NCI-H187 treated with DMSO at 0.1 percent for 48 hours (cell line): ENCODE measurements around the gene ZCCHC14.
"Not testable (repeated sequence)": the region's sequence is repeated elsewhere in the genome, so short reads cannot be mapped to it uniquely, and the experiment has no call there.

Experiments used
- DNase-seq: peaks from one replicate; lab custom pipeline; 2025; lab: John Stamatoyannopoulos, UW

The ZCCHC14 gene

GRCh38 chr16:87497023-87497766, 4.4 kb upstream of the ZCCHC14 start:
- not testable (repeated sequence) for DNase-seq

- no peak for DNase-seq
Measured at GRCh38 chr16:87496447-87496801, 3.6 kb upstream of the ZCCHC14 start.

- no peak for DNase-seq
Measured at GRCh38 chr16:87495578-87496446, 3.0 kb upstream of the ZCCHC14 start.

- DNase-seq: no peak
Measured at GRCh38 chr16:87493608-87494280, 920 bp upstream of the ZCCHC14 start.

DNA sequence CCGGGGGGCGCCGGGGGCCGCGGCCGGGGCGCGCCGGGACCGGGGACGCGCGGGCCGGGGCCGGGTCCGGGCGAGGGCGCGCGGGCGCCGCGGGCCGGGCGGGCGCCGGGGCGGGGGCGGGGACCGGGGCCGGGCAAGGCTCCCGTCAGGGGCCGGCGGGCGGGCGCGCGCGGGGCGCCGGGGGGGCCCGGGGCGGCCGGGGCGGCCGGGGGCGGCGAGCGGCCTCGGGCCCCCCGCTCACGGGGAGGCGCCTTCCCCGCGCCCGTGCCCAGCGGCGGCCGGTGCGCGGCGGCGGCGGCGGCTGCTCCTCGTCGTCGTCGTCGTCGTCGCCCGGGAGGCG, 563 bp downstream of the ZCCHC14 start:
- DNase-seq: no peak

DNA sequence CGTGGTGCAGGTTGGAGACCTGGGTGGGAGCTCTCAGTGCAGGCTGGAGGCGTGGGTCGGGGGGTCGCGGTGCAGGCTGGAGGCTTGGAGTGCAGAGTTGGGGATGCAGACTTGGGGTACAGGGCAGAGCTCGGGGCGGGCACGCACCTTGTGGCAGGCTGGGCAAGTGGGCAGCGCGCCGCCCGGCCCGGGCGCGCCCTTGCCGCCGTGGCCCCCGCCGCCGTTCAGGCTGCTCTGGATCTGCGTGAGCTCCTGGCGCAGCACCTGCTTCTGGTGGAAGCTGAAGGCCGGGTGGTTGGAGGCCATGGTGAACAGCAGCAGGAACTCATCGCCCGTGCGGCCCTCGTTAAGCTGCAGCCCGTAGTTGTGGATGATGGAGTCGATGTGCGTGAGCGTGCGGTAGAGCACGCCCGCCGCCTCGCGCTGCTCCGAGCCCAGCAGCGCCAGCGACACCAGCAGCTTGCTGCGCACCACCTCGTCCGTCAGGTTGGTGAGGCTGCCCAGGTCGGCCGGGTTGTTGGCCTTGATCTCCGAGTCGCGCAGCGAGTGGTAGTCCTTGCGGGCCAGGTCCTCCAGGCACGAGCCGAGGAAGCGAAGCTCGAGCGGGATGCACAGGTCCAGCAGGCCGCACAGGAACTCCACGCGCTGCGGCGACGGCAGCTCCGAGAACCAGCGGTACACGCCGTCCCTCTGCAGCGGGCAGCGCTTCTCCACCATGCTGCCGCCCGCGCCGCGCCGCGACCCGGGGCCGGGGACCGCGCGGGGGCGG, 1.1 kb downstream of the ZCCHC14 start:
- DNase-seq: no peak

DNA sequence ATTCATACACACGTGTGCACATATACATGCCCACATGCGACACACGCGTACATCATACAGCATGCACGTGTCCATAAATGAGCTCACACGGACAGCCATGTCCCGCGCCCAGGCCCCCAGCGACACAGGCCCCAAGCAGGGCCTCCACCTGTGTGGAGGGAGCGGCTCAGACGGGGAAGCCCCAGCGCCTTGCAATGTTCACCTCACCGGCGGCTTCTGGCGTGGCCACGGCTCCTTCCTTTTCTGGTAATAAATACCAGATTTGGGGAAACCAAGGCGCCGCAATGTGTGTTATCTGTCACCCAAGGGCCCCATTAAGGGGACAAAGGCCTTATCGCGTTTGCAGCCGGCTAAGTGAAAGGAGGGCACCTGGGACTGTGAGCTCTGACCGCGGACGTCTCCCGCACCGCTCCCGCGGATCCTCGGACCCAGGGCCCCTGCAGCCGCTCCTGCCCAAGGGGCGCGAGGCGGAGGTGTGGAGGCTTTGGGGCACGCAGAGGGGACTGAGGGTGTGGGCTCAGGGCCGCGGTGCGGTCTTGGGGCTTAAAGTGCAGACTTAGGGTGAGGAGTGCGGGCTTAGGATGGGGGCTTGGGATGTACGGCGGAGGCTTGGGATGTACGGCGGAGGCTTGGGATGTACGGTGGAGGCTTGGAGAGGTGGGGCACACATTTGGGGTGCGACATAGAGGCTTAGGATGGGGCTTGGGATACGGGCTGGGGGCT, 1.9 kb downstream of the ZCCHC14 start:
- not testable (repeated sequence) for DNase-seq

GRCh38 chr16:87490096-87490798, 2.6 kb downstream of the ZCCHC14 start:
- no peak for DNase-seq

DNA sequence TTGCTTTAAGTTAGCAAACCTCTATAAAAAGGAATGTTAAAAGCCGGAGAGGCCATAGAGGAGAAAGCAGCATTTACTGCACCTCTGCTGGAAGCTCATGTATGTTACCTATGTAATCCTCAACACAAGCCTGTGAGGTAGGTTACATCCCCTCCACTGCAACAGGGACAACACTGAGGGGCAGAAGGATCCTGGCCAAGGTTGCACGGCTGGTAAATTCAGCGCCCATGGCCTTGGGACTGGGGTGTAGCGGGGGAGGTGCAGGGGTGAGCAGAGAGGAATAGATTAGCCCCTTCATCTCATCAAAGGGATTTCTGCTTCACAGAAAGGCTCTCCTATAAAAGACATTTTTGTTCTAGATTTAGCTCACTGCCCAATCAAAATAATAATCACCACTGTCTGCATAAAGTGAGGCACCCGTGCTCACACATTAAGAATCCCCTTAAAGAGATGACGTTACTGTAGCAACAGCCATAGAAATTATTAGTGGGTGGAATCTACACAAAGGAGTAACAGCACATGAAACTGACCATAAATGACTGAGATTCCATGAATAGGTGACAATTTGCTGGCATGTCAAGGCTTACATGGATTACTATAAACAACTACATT, 3.3 kb downstream of the ZCCHC14 start:
- DNase-seq: no peak

DNA sequence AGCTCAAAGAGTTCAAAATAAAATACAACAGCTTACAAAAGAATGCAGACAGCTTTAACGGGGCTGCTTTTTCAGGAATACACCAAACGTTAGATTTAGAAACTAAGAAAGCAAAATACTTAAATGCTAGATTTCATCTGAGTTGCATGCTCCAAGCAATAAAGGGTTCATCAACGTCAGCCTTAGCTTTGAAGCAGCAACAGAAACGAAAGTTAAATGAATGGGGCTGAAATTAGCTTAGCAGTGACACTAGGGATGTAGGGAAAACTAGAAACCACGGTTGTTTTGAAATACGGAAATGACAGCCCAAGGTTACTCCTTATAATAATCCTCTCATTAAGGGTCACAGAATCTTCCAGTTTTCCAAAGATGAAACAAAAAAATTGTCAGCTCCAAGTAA, 3.9 kb downstream of the ZCCHC14 start:
- not testable (repeated sequence) for DNase-seq

DNA sequence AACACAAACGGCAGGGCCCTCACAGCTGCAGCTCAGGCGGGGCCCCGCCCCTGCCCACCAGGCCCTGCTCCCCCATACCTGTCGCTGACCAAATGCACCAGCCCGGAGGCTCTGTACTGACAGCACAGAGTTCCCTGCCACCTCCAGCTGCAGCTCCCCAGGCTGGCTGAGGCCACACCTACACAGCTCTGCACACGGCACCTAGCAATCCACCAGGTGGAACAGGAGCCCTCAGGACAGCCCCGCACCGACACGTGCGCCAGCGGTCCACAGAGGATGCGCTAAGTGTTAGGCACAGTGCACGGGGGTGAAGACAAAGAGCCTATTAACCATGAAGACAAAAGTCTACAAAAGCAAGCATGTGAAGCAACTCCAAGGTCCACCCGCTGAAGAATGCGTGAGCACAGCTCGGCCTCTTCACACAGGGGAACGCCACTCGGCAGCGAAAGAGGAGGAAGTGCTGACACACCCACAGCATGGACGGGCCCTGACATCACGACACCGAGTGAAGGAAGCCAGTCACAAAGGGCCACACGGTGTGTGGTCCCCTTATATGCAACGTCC, 5.4 kb downstream of the ZCCHC14 start:
- peak; percentile 14 for DNase-seq

- DNase-seq: no peak
Measured at GRCh38 chr16:87486713-87487247, 6.0 kb downstream of the ZCCHC14 start.

- no peak for DNase-seq
Measured at GRCh38 chr16:87486282-87486681, 6.5 kb downstream of the ZCCHC14 start.

DNA sequence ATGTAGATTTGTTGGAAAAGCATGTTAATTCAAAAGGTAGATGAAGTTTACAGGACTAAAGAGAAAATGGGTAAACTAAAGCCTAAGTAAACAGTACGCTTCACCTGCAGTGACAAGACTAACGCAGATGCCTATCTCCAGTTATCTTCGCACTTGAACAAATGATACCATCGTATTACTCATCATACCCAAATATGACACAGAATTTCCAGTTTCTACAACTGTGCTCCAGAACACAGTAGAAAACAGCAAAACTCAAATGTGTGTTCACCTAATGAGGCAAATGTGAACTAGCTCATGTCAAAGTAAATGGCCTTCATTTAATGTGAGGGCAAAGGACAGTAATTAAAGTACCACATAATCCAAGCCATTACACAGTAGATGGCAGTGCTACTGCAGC, 7.0 kb downstream of the ZCCHC14 start:
- not testable (repeated sequence) for DNase-seq

DNA sequence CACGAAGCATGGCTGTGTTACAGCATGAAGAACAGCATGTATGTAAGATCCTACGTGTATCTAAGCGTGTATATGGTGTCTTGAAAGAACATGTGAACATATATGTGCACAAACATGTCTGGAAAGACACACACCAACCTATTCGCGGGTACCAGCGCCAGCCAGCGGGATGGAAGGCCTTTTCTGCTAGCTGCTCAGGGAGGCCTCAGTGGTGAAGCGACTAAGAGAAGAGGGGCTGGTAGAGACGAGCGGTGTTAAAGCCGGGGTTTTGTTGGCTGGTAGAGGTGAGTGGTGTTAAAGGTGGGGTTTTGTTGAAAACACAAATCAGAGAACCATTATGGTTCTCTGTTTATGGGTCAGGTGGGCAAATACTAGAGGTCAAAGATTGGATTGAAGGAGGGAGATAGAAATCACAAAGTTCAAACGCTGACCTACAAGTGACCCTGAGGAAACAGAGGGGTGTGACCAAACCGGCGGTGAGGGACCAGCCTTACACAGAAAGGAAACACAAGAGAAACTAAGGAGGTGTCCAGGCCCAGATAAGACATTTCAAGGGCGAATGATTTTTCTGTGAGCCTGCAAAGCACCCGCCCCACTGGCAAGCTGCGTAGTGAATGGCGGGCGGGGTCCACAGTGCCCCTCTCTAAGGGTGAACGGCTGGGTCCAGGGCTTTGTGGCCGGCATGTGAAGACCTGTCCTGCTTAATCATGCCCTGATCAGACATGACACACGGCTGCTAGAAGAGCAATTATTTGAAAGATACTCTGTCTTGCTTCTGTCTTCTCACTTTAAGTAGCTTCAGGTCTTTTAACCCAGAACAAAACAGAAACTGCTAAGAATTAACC, 8.1 kb downstream of the ZCCHC14 start:
- no peak for DNase-seq

DNA sequence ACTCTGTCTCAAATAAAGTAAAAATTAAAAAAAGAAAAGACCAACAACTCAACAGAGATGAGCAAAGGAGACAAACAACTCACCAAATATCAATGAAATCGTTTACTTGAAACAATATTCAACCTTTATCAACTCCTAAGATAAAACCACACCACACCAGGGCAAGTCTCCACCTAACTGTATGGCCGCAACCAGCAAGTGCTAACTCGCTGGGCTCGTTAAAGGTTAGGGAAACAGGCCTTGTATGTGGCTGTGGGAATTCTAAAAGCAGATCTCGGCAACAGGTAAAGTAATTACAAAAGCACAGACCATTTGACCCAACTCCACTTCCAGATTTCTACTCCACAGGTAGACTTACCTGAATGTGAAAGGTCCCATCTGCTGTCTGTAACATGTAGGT, 9.3 kb downstream of the ZCCHC14 start:
- DNase-seq: no peak

GRCh38 chr16:87482670-87483069, 10.2 kb downstream of the ZCCHC14 start:
- DNase-seq: not testable (repeated sequence)

GRCh38 chr16:87482266-87482665, 10.6 kb downstream of the ZCCHC14 start:
- DNase-seq: no peak

DNA sequence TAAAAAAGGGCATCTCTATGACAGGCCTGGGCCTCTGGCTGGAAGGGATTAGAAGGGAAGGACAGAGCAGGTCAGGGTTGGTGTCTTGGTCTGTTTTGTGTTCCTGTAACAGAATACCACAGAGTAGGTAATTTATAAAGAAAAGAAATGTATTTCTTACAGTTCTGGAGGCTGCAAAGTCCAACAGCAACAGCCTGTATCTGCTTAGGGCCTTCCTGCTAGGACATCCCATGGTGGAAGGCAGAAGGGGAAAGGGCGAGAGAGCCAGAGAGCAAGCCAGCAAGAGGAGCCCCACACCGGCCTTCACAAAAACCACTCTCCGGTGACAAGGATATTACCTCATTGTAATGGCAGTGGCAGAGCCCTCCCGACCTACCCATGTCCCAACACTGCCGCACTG, 11.1 kb downstream of the ZCCHC14 start:
- not testable (repeated sequence) for DNase-seq
